Astrocyte (in vitro differentiated cells and primary cell): ENCODE results near the gene ADM5. TPM values are rescaled to one million over a fixed set of nuclear protein-coding genes. Genes with fewer than 3 reads are reported as not detected.

Experiments used
- DNase-seq: peaks from one replicate; pipeline ENCODE4 v3.0.0-alpha.2; 2010; ENCODE audit warnings: low read depth
- FAIRE-seq: peaks from 2 replicates; lab custom pipeline; 2011; peaks lifted over from hg19 to GRCh38; lab: Jason Lieb, UNC
- H2AFZ ChIP-seq: 2 replicates; pipeline ENCODE4 v1.6.0; 2012; ENCODE audit warnings: low read depth, low read length, inconsistent platforms
- H3K27ac ChIP-seq: 2 replicates; pipeline ENCODE4 v1.5.1; 2011; ENCODE audit warnings: low read depth, low read length, inconsistent platforms
- H3K27me3 ChIP-seq: 2 replicates; pipeline ENCODE4 v1.6.0; 2011; ENCODE audit warnings: low read length, inconsistent platforms; ENCODE audit not compliant: insufficient read depth
- H3K36me3 ChIP-seq: 2 replicates; pipeline ENCODE4 v1.5.1; 2011; ENCODE audit warnings: low read length, inconsistent platforms; ENCODE audit not compliant: insufficient read depth
- H3K4me1 ChIP-seq: 2 replicates; pipeline ENCODE4 v1.5.1; 2011; ENCODE audit warnings: low read length, inconsistent platforms; ENCODE audit not compliant: insufficient read depth
- H3K4me2 ChIP-seq: 2 replicates; pipeline ENCODE4 v1.6.0; 2012; ENCODE audit warnings: low read length, inconsistent platforms
- H3K4me3 ChIP-seq: 2 replicates; pipeline ENCODE4 v1.5.1; 2011; ENCODE audit warnings: low read depth, mild to moderate bottlenecking, low read length, inconsistent platforms; ENCODE audit not compliant: insufficient read depth
- H3K79me2 ChIP-seq: 2 replicates; pipeline ENCODE4 v1.6.0; 2012; ENCODE audit warnings: mild to moderate bottlenecking, low read length, inconsistent platforms; ENCODE audit not compliant: insufficient read depth
- H3K9ac ChIP-seq: 2 replicates; pipeline ENCODE4 v1.6.0; 2012; ENCODE audit warnings: mild to moderate bottlenecking, low read length, inconsistent platforms
- H3K9me3 ChIP-seq: 2 replicates; pipeline ENCODE4 v1.5.1; 2012; ENCODE audit warnings: low read depth, mild to moderate bottlenecking, low read length, inconsistent platforms; ENCODE audit not compliant: insufficient read depth
- H4K20me1 ChIP-seq: 2 replicates; pipeline ENCODE4 v1.6.0; 2012; ENCODE audit warnings: low read length, inconsistent platforms; ENCODE audit not compliant: insufficient read depth
- H3K27ac Mint-ChIP-seq: one replicate; pipeline ENCODE4 v1.8.0; 2021; ENCODE audit warnings: mild to moderate bottlenecking, mixed read lengths; ENCODE audit not compliant: unreplicated experiment
- H3K27me3 Mint-ChIP-seq: one replicate; pipeline ENCODE4 v1.8.0; 2021; ENCODE audit warnings: low read depth, mixed read lengths; ENCODE audit not compliant: unreplicated experiment
- H3K36me3 Mint-ChIP-seq: one replicate; pipeline ENCODE4 v1.8.0; 2021; ENCODE audit warnings: low read depth, mixed read lengths; ENCODE audit not compliant: unreplicated experiment
- H3K4me1 Mint-ChIP-seq: one replicate; pipeline ENCODE4 v1.8.0; 2021; ENCODE audit warnings: low read depth, mixed read lengths; ENCODE audit not compliant: unreplicated experiment
- H3K4me3 Mint-ChIP-seq: one replicate; pipeline ENCODE4 v1.8.0; 2021; ENCODE audit warnings: mild to moderate bottlenecking, moderate library complexity, mixed read lengths; ENCODE audit not compliant: unreplicated experiment
- H3K9me3 Mint-ChIP-seq: one replicate; pipeline ENCODE4 v1.8.0; 2021; ENCODE audit warnings: mild to moderate bottlenecking, mixed read lengths; ENCODE audit not compliant: unreplicated experiment
- EZH2 ChIP-seq: IDR thresholded peaks from 2 replicates; pipeline ENCODE4 v1.6.1; 2012; ENCODE audit warnings: mild to moderate bottlenecking, low read length, inconsistent platforms; ENCODE audit not compliant: insufficient read depth
- total RNA-seq: library from RNA; stranded (reverse); gene quantifications from 2 replicates; pipeline ENCODE4 v1.2.1, GENCODE V29; 2021
- TF ChIP-seq, protein P1 (sequence below): IDR thresholded peaks from 2 replicates; pipeline ENCODE4 v1.5.1; 2011; ENCODE audit warnings: low read depth, mild to moderate bottlenecking, inconsistent platforms, low read length, moderate library complexity; ENCODE audit not compliant: insufficient read depth

Gene ADM5
- total RNA-seq, 1 donor from 2014 or later = 1.6 TPM

DNA sequence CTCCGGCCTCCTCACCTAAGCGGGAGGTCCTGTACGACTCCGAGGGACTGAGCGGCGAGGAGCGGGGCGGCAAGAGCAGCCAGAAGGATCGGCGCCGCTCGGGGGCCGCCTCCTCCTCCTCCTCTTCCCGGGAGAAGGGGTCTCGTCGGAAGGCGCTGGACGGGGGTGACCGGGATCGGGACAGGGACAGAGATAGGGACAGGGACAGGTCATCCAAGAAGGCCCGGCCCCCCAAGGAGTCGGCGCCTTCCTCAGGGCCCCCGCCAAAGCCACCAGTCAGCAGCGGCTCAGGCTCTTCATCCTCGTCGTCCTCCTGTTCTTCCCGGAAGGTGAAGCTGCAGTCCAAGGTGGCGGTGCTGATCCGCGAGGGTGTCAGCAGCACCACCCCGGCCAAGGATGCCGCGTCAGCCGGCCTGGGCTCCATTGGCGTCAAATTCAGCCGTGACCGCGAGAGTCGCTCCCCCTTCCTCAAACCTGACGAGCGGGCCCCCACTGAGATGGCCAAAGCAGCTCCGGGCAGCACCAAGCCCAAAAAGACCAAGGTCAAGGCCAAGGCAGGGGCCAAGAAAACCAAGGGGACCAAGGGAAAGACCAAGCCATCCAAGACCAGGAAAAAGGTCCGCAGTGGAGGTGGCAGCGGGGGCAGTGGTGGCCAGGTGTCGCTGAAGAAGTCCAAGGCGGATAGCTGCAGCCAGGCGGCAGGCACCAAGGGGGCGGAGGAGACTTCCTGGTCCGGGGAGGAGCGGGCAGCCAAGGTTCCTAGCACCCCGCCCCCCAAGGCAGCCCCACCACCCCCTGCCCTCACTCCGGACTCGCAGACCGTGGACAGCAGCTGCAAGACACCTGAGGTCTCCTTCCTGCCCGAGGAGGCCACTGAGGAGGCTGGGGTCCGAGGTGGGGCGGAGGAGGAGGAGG, 36.6 kb upstream of the ADM5 start:
- H3K27ac Mint-ChIP-seq = no peak overlapping the region
- Histone ChIP-seq H4K20me1 (peaks cover 69% of the 10 kb centered on the region), H3K27me3 (no peaks in the 10 kb centered on the region), H3K9ac (no peak overlapping the region), H3K79me2 (peaks cover 37% of the 10 kb centered on the region), H2AFZ (no peak overlapping the region), H3K36me3 (peaks cover 6% of the 10 kb centered on the region), H3K4me1 (no peaks in the 10 kb centered on the region), H3K4me2 (no peak overlapping the region), H3K4me3 (no peak overlapping the region), H3K9me3 (no peaks in the 10 kb centered on the region), H3K27ac (no peak overlapping the region)
- FAIRE-seq (no peak), DNase-seq (no peak)
- TF ChIP-seq, protein P1, sequence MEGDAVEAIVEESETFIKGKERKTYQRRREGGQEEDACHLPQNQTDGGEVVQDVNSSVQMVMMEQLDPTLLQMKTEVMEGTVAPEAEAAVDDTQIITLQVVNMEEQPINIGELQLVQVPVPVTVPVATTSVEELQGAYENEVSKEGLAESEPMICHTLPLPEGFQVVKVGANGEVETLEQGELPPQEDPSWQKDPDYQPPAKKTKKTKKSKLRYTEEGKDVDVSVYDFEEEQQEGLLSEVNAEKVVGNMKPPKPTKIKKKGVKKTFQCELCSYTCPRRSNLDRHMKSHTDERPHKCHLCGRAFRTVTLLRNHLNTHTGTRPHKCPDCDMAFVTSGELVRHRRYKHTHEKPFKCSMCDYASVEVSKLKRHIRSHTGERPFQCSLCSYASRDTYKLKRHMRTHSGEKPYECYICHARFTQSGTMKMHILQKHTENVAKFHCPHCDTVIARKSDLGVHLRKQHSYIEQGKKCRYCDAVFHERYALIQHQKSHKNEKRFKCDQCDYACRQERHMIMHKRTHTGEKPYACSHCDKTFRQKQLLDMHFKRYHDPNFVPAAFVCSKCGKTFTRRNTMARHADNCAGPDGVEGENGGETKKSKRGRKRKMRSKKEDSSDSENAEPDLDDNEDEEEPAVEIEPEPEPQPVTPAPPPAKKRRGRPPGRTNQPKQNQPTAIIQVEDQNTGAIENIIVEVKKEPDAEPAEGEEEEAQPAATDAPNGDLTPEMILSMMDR = no peak
- no peak for TF ChIP-seq EZH2
- H3K4me3 Mint-ChIP-seq = no peak overlapping the region
- H3K27me3 Mint-ChIP-seq = no peaks in the 10 kb centered on the region
- H3K9me3 Mint-ChIP-seq = no peaks in the 10 kb centered on the region
- peaks cover 9% of the 10 kb centered on the region for H3K36me3 Mint-ChIP-seq
- no peaks in the 10 kb centered on the region for H3K4me1 Mint-ChIP-seq

DNA sequence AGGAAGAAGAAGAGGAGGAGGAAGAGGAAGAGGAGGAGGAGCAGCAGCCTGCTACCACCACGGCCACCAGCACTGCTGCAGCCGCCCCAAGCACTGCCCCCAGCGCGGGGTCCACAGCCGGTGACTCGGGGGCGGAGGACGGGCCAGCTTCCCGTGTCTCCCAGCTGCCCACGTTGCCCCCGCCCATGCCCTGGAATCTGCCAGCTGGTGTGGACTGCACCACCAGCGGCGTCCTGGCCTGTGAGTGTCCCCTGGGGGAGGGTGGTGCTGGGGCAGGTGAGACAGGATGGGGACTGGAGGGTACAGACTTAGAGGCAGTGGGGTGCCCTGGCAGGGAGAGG, 36.0 kb upstream of the ADM5 start:
- Mint-ChIP-seq H3K36me3 (peaks cover 11% of the 10 kb centered on the region), H3K4me1 (no peaks in the 10 kb centered on the region), H3K9me3 (no peaks in the 10 kb centered on the region), H3K27me3 (no peaks in the 10 kb centered on the region), H3K4me3 (no peak overlapping the region), H3K27ac (no peak overlapping the region)
- Histone ChIP-seq H3K4me3 (no peak overlapping the region), H3K4me1 (no peaks in the 10 kb centered on the region), H4K20me1 (peaks cover 66% of the 10 kb centered on the region), H3K36me3 (peaks cover 6% of the 10 kb centered on the region), H3K9ac (no peak overlapping the region), H3K9me3 (no peaks in the 10 kb centered on the region), H3K4me2 (no peak overlapping the region), H3K27me3 (no peaks in the 10 kb centered on the region), H3K27ac (no peak overlapping the region), H3K79me2 (peaks cover 33% of the 10 kb centered on the region), H2AFZ (no peak overlapping the region)
- TF ChIP-seq EZH2 = no peak
- DNase-seq (no peak), FAIRE-seq (no peak)

DNA sequence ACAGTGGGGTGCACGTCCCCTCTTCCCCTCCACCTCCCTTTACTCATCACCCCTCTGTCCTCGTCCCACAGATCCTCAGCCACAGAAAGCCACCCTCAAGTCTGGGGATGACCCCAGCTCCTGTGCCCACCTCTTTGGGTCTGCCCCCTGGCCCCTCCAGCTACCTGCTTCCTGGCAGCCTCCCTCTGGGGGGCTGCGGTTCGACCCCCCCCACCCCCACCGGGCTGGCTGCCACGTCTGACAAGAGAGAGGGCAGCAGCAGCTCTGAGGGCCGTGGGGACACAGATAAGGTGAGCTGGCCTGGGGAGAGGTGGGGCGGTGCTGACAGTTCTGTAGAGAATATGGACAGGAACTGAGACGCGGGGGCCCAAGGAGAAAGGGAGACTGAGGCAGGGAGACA, 34.8 kb upstream of the ADM5 start:
- Histone ChIP-seq H4K20me1 (peaks cover 67% of the 10 kb centered on the region), H3K9me3 (no peaks in the 10 kb centered on the region), H2AFZ (no peak overlapping the region), H3K27ac (no peak overlapping the region), H3K4me3 (no peak overlapping the region), H3K79me2 (peaks cover 27% of the 10 kb centered on the region), H3K36me3 (peaks cover 12% of the 10 kb centered on the region), H3K27me3 (no peaks in the 10 kb centered on the region), H3K4me2 (no peak overlapping the region), H3K9ac (no peak overlapping the region), H3K4me1 (no peaks in the 10 kb centered on the region)
- no peak for TF ChIP-seq EZH2
- TF ChIP-seq, protein P1 = no peak
- H3K9me3 Mint-ChIP-seq = no peaks in the 10 kb centered on the region
- no peak for DNase-seq
- FAIRE-seq = no peak
- H3K27me3 Mint-ChIP-seq = no peaks in the 10 kb centered on the region
- H3K4me3 Mint-ChIP-seq = no peak overlapping the region
- no peaks in the 10 kb centered on the region for H3K4me1 Mint-ChIP-seq
- H3K36me3 Mint-ChIP-seq = peaks cover 13% of the 10 kb centered on the region
- no peak overlapping the region for H3K27ac Mint-ChIP-seq
